GM23248 (cell line): ENCODE data around the gene C1QTNF1. TPM values are rescaled to one million over a fixed set of nuclear protein-coding genes. Genes with fewer than 3 reads are reported as not detected.

Experiments used
- DNase-seq: peaks from one replicate; pipeline ENCODE4 v3.0.0-alpha.2; 2015
- H2AFZ ChIP-seq: fragments of 200-600 bp; sonication (generic); 2 replicates; pipeline ENCODE4 v1.6.1; 2016; ENCODE audit warnings: antibody characterized with exemption
- H3F3A ChIP-seq: fragments of 200-600 bp; sonication (generic); 2 replicates; pipeline ENCODE4 v1.6.1; 2016; ENCODE audit warnings: mild to moderate bottlenecking, antibody characterized with exemption, mixed run types; ENCODE audit not compliant: insufficient read depth
- H3K27ac ChIP-seq: fragments of 200-600 bp; sonication (generic); 2 replicates; pipeline ENCODE4 v1.5.1; 2016; ENCODE audit warnings: mild to moderate bottlenecking
- H3K27me3 ChIP-seq: fragments of 200-600 bp; sonication (generic); replicated peaks from 2 replicates; pipeline ENCODE4 v1.6.1; 2016; ENCODE audit warnings: mild to moderate bottlenecking; ENCODE audit not compliant: insufficient read depth
- H3K36me3 ChIP-seq: fragments of 200-600 bp; sonication (generic); 2 replicates; pipeline ENCODE4 v1.6.1; 2016; ENCODE audit warnings: low read depth, mild to moderate bottlenecking
- H3K4me1 ChIP-seq: fragments of 200-600 bp; sonication (generic); 2 replicates; pipeline ENCODE4 v1.6.1; 2016; ENCODE audit warnings: mild to moderate bottlenecking; ENCODE audit not compliant: insufficient read depth
- H3K4me2 ChIP-seq: fragments of 200-600 bp; sonication (generic); one replicate; pipeline ENCODE4 v1.6.1; 2016; ENCODE audit warnings: mild to moderate bottlenecking; ENCODE audit not compliant: unreplicated experiment
- H3K4me3 ChIP-seq: fragments of 200-600 bp; sonication (generic); 2 replicates; pipeline ENCODE4 v1.5.1; 2016; ENCODE audit warnings: mild to moderate bottlenecking
- H3K79me2 ChIP-seq: fragments of 200-600 bp; sonication (generic); 2 replicates; pipeline ENCODE4 v1.6.1; 2016; ENCODE audit warnings: mild to moderate bottlenecking; ENCODE audit not compliant: insufficient read depth
- H3K9ac ChIP-seq: fragments of 200-600 bp; sonication (generic); 2 replicates; pipeline ENCODE4 v1.6.1; 2016; ENCODE audit warnings: mild to moderate bottlenecking
- H3K9me2 ChIP-seq: fragments of 200-600 bp; sonication (generic); 2 replicates; pipeline ENCODE4 v1.6.1; 2016; ENCODE audit warnings: mixed run types, mild to moderate bottlenecking, moderate library complexity; ENCODE audit not compliant: insufficient read depth
- H3K9me3 ChIP-seq: fragments of 200-600 bp; sonication (generic); one replicate; pipeline ENCODE4 v1.6.1; 2017; ENCODE audit warnings: low read depth
- H4K20me1 ChIP-seq: fragments of 200-600 bp; sonication (generic); 2 replicates; pipeline ENCODE4 v1.6.0; 2016; ENCODE audit not compliant: insufficient read depth
- EZH2 ChIP-seq: fragments of 200-600 bp; sonication (generic); IDR thresholded peaks from 2 replicates; pipeline ENCODE4 v1.6.1; 2018; ENCODE audit warnings: antibody characterized with exemption, mild to moderate bottlenecking; ENCODE audit not compliant: insufficient read depth, poor library complexity, severe bottlenecking
- EZH2phosphoT487 ChIP-seq: fragments of 200-600 bp; sonication (generic); IDR thresholded peaks from 2 replicates; pipeline ENCODE4 v1.6.1; 2018; ENCODE audit warnings: antibody characterized with exemption, moderate library complexity, mild to moderate bottlenecking, low read depth; ENCODE audit not compliant: insufficient read depth
- WGBS, 2 experiments: methylation state at CpG; one replicate each; pipeline ENCODE4 v1.1.6; 2015 to 2017; ENCODE audit warnings: low lambda C conversion rate in 2 of 2, low coverage in 1 of 2; ENCODE audit errors: missing lambda C conversion rate in 2 of 2; 5-methylcytosine and 5-hydroxymethylcytosine counted together
- in situ Hi-C: fragments of 300-500 bp; cut with MboI; formaldehyde crosslinking; loops from 2 replicates; pipeline ENCODE4 v1.15.0; 2020
- polyA plus RNA-seq: library from polyadenylated mRNA; unstranded; fragments of >200 nt; fragmentation: Nextera tagmentation; extraction: Ambion mirVana; gene quantifications from 2 replicates; pipeline ENCODE4 v1.2.1, GENCODE V29; 2016
- total RNA-seq: library from RNA; depleted of rRNA; stranded (reverse); fragments of >200 nt; shearing (Covaris generic); gene quantifications from 2 replicates; pipeline ENCODE4 v1.2.3, GENCODE V29; 2014; rRNA removed

Gene C1QTNF1
- total and polyA plus RNA-seq, 2 experiments from 2014 or later = 6.1 to 12.2 TPM

GRCh38 chr17:79098282-79098867, 74.4 kb downstream of the C1QTNF1 start:
- in situ Hi-C loops = loop anchor here (10.0 kb wide), 1 partner anchor 296 kb away; no protein-coding TSS in a partner anchor
- H3K4me1 ChIP-seq = no peaks in the 10 kb centered on the region
- no peaks in the 10 kb centered on the region for H3K36me3 ChIP-seq
- no peaks in the 10 kb centered on the region for H4K20me1 ChIP-seq
- WGBS, 2 experiments = 25% methylated on average over 16 of the region's 16 CpGs
- no peak overlapping the region for H2AFZ ChIP-seq
- no peak overlapping the region for H3K4me2 ChIP-seq
- H3K9me3 ChIP-seq = no peaks in the 10 kb centered on the region
- H3K79me2 ChIP-seq = no peaks in the 10 kb centered on the region
- TF ChIP-seq EZH2 (no peak), EZH2phosphoT487 (no peak)
- H3K4me3 ChIP-seq = no peak overlapping the region
- H3F3A ChIP-seq = no peaks in the 10 kb centered on the region
- no peak for DNase-seq
- peaks cover 18% of the 10 kb centered on the region for H3K27me3 ChIP-seq
- no peak overlapping the region for H3K27ac ChIP-seq
- H3K9ac ChIP-seq = no peak overlapping the region
- no peaks in the 10 kb centered on the region for H3K9me2 ChIP-seq

Other genes with a start within 250 kb of the C1QTNF1 start
- gene CYTH1, start 241.9 kb upstream of the C1QTNF1 start, total RNA-seq = 10.4 and 16.8 TPM in 2 replicates
- gene CYTH1, start 241.9 kb upstream of the C1QTNF1 start, polyA plus RNA-seq = 11.7 TPM in 2 replicates
- 30.2 and 35.5 TPM in 2 replicates for gene USP36, start 183.4 kb upstream of the C1QTNF1 start, total RNA-seq
- 19.9 and 22.3 TPM in 2 replicates for gene USP36, start 183.4 kb upstream of the C1QTNF1 start, polyA plus RNA-seq
- gene CEP295NL, start 121.0 kb upstream of the C1QTNF1 start, total RNA-seq = 0.11 and 1.0 TPM in 2 replicates
- 0.14 and 0.35 TPM in 2 replicates for gene CEP295NL, start 121.0 kb upstream of the C1QTNF1 start, polyA plus RNA-seq
- gene TIMP2, start 98.8 kb upstream of the C1QTNF1 start, total RNA-seq = 587 and 620 TPM in 2 replicates
- gene TIMP2, start 98.8 kb upstream of the C1QTNF1 start, polyA plus RNA-seq = 102 and 103 TPM in 2 replicates
- gene LGALS3BP, start 44.2 kb upstream of the C1QTNF1 start, total RNA-seq = 8.3 and 8.8 TPM in 2 replicates
- 8.6 and 12.6 TPM in 2 replicates for gene LGALS3BP, start 44.2 kb upstream of the C1QTNF1 start, polyA plus RNA-seq
- 52.0 and 52.4 TPM in 2 replicates for gene CANT1, start 14.4 kb upstream of the C1QTNF1 start, total RNA-seq
- 44.8 and 46.2 TPM in 2 replicates for gene CANT1, start 14.4 kb upstream of the C1QTNF1 start, polyA plus RNA-seq
- gene ENGASE, start 50.7 kb downstream of the C1QTNF1 start, total RNA-seq = 7.8 and 8.4 TPM in 2 replicates
- 4.3 and 5.1 TPM in 2 replicates for gene ENGASE, start 50.7 kb downstream of the C1QTNF1 start, polyA plus RNA-seq